ENCODE data around the gene ZNF814.
"Not testable (repeated sequence)": the region's sequence is repeated elsewhere in the genome, so short reads cannot be mapped to it uniquely, and the experiment has no call there.

GRCh38 chr19:57849666-57850473, 39.0 kb downstream of the ZNF814 start, which contains the start of gene ZNF587:
- not testable (repeated sequence) for TF ChIP-seq CTCF, EZH2phosphoT487 (IDR thresholded peaks at IDR 0.05)

Data from neural progenitor cell (in vitro differentiated cells).